ENCODE data around the gene CDH6. TPM values are rescaled to one million over a fixed set of nuclear protein-coding genes. Genes with fewer than 3 reads are reported as not detected.
A peak's percentile ranks its signal among the peaks of the same experiment; 100 is the strongest.

CDH6 gene
- total RNA-seq, 1 donor from 2014 or later: 90.1 TPM

DNA sequence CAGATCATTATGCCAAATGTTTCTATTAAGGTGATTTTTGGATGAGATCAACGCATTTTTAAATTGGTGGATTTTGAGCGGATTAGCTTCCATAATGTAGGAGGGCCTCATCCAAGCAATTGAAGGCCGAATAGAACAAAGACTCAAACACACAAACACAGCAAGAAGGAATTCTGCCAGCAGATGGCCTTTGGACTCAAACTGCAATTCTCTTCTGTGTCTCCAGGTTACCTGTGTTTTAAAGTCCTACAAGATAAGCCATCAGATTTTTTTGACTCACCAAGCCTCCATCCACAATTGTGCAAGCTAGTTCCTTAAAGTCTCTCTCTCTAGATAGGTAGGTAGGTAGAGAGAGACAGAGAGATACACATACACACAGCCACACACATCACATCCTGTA is 25.5 kb downstream of the CDH6 start:
- Mint-ChIP-seq H3K9me3 (ENCODE audit: unreplicated experiment) (peaks cover 1% of the 10 kb centered on the region), H3K27ac (ENCODE audit: unreplicated experiment) (no peak overlapping the region), H3K4me3 (ENCODE audit: unreplicated experiment) (no peak overlapping the region), H3K4me1 (ENCODE audit: low read depth, unreplicated experiment) (peaks cover 27% of the 10 kb centered on the region), H3K36me3 (ENCODE audit: low read depth, unreplicated experiment) (peaks cover 2% of the 10 kb centered on the region), H3K27me3 (ENCODE audit: low read depth, unreplicated experiment) (no peaks in the 10 kb centered on the region)
- no peak for DNase-seq (ENCODE audit: low read depth)
- Histone ChIP-seq H3K4me2 (ENCODE audit: low read length) (no peak overlapping the region), H3K4me1 (ENCODE audit: insufficient read depth, low read length) (no peaks in the 10 kb centered on the region), H3K27me3 (ENCODE audit: insufficient read depth, low read length) (no peaks in the 10 kb centered on the region), H3K9me3 (ENCODE audit: insufficient read depth, low read depth, low read length) (no peaks in the 10 kb centered on the region), H3K36me3 (ENCODE audit: insufficient read depth, low read length) (no peaks in the 10 kb centered on the region), H2AFZ (ENCODE audit: low read depth, low read length) (no peak overlapping the region), H3K27ac (ENCODE audit: low read depth, low read length) (no peak overlapping the region), H3K4me3 (ENCODE audit: insufficient read depth, low read depth, low read length) (no peak overlapping the region), H4K20me1 (ENCODE audit: insufficient read depth, low read length) (peaks cover 8% of the 10 kb centered on the region), H3K79me2 (ENCODE audit: insufficient read depth, low read length) (peaks cover 82% of the 10 kb centered on the region), H3K9ac (ENCODE audit: low read length) (no peak overlapping the region)
- FAIRE-seq: no peak
- TF ChIP-seq, protein P1, sequence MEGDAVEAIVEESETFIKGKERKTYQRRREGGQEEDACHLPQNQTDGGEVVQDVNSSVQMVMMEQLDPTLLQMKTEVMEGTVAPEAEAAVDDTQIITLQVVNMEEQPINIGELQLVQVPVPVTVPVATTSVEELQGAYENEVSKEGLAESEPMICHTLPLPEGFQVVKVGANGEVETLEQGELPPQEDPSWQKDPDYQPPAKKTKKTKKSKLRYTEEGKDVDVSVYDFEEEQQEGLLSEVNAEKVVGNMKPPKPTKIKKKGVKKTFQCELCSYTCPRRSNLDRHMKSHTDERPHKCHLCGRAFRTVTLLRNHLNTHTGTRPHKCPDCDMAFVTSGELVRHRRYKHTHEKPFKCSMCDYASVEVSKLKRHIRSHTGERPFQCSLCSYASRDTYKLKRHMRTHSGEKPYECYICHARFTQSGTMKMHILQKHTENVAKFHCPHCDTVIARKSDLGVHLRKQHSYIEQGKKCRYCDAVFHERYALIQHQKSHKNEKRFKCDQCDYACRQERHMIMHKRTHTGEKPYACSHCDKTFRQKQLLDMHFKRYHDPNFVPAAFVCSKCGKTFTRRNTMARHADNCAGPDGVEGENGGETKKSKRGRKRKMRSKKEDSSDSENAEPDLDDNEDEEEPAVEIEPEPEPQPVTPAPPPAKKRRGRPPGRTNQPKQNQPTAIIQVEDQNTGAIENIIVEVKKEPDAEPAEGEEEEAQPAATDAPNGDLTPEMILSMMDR (IDR thresholded peaks at IDR 0.05; ENCODE audit: insufficient read depth, low read depth, low read length): no peak
- TF ChIP-seq EZH2 (IDR thresholded peaks at IDR 0.05; ENCODE audit: insufficient read depth, low read length): no peak

DNA sequence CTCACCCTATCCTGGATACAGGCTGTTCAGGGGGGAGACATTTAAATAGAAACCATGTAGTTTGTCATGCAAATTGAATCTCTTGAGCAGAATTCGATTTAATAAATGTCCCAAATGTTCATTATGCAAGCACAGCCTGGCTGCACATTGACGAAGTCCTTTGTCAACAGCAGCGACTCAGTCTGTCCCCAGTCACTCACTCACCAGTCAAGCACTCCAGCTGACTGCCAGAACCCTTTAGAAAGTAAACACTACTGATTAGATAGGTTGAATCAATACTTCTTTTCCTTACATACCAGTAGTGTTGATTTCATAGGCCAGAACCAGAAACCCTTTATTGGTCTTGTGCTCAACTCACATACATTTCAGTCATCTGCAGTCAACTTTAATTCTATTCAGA is 27.5 kb downstream of the CDH6 start:
- FAIRE-seq (no peak), DNase-seq (ENCODE audit: low read depth) (no peak)
- Histone ChIP-seq H3K4me3 (ENCODE audit: insufficient read depth, low read depth, low read length) (no peak overlapping the region), H3K4me2 (ENCODE audit: low read length) (no peak overlapping the region), H3K27me3 (ENCODE audit: insufficient read depth, low read length) (no peaks in the 10 kb centered on the region), H3K36me3 (ENCODE audit: insufficient read depth, low read length) (peaks cover 3% of the 10 kb centered on the region), H3K79me2 (ENCODE audit: insufficient read depth, low read length) (peaks cover 65% of the 10 kb centered on the region), H3K27ac (ENCODE audit: low read depth, low read length) (no peak overlapping the region), H3K9me3 (ENCODE audit: insufficient read depth, low read depth, low read length) (peaks cover 6% of the 10 kb centered on the region), H4K20me1 (ENCODE audit: insufficient read depth, low read length) (peaks cover 3% of the 10 kb centered on the region), H3K9ac (ENCODE audit: low read length) (no peak overlapping the region), H3K4me1 (ENCODE audit: insufficient read depth, low read length) (peaks cover 6% of the 10 kb centered on the region), H2AFZ (ENCODE audit: low read depth, low read length) (no peak overlapping the region)
- peaks cover 13% of the 10 kb centered on the region for H3K9me3 Mint-ChIP-seq (ENCODE audit: unreplicated experiment)
- TF ChIP-seq EZH2 (IDR thresholded peaks at IDR 0.05; ENCODE audit: insufficient read depth, low read length): no peak
- TF ChIP-seq, protein P1 (IDR thresholded peaks at IDR 0.05; ENCODE audit: insufficient read depth, low read depth, low read length): no peak
- peaks cover 35% of the 10 kb centered on the region for H3K4me1 Mint-ChIP-seq (ENCODE audit: low read depth, unreplicated experiment)
- no peak overlapping the region for H3K4me3 Mint-ChIP-seq (ENCODE audit: unreplicated experiment)
- no peak overlapping the region for H3K27ac Mint-ChIP-seq (ENCODE audit: unreplicated experiment)
- no peaks in the 10 kb centered on the region for H3K27me3 Mint-ChIP-seq (ENCODE audit: low read depth, unreplicated experiment)
- peaks cover 16% of the 10 kb centered on the region for H3K36me3 Mint-ChIP-seq (ENCODE audit: low read depth, unreplicated experiment)

DNA sequence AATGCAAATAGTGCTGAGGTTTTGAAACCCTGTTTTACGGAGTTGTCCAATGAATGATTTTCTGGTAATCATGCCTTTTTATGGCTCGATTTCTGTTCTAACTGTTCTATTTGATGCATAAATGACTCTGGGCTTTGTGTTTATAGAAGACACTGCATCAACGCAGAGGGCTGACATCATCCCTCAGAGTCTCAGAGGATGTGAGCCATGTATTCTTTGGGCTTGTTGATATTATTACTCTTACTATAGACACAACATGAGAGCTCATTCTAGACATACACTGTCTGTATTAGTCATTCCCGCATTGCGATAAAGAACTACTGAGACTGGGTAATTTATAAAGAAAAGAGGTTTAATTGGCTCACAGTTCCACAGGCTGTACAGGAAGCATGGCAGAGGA is 31.6 kb downstream of the CDH6 start:
- Mint-ChIP-seq H3K27me3 (ENCODE audit: low read depth, unreplicated experiment) (no peaks in the 10 kb centered on the region), H3K4me3 (ENCODE audit: unreplicated experiment) (peak overlapping the region; percentile 11), H3K4me1 (ENCODE audit: low read depth, unreplicated experiment) (peaks cover 23% of the 10 kb centered on the region), H3K9me3 (ENCODE audit: unreplicated experiment) (peaks cover 15% of the 10 kb centered on the region), H3K27ac (ENCODE audit: unreplicated experiment) (peak overlapping the region; percentile 88), H3K36me3 (ENCODE audit: low read depth, unreplicated experiment) (peaks cover 33% of the 10 kb centered on the region)
- no peaks in the 10 kb centered on the region for H3K27me3 ChIP-seq (ENCODE audit: insufficient read depth, low read length)
- H3K4me3 ChIP-seq (ENCODE audit: insufficient read depth, low read depth, low read length): no peak overlapping the region
- DNase-seq (ENCODE audit: low read depth): peak; percentile 90
- H3K36me3 ChIP-seq (ENCODE audit: insufficient read depth, low read length): peaks cover 6% of the 10 kb centered on the region
- H4K20me1 ChIP-seq (ENCODE audit: insufficient read depth, low read length): no peaks in the 10 kb centered on the region
- TF ChIP-seq, protein P1 (IDR thresholded peaks at IDR 0.05; ENCODE audit: insufficient read depth, low read depth, low read length): no peak
- TF ChIP-seq EZH2 (IDR thresholded peaks at IDR 0.05; ENCODE audit: insufficient read depth, low read length): no peak
- H3K4me1 ChIP-seq (ENCODE audit: insufficient read depth, low read length): peaks cover 6% of the 10 kb centered on the region
- H3K27ac ChIP-seq (ENCODE audit: low read depth, low read length): peak overlapping the region; percentile 93
- FAIRE-seq: peak; percentile 82
- H3K79me2 ChIP-seq (ENCODE audit: insufficient read depth, low read length): peaks cover 64% of the 10 kb centered on the region
- H3K9me3 ChIP-seq (ENCODE audit: insufficient read depth, low read depth, low read length): peaks cover 7% of the 10 kb centered on the region
- H2AFZ ChIP-seq (ENCODE audit: low read depth, low read length): no peak overlapping the region
- peak overlapping the region; percentile 61 for H3K9ac ChIP-seq (ENCODE audit: low read length)
- H3K4me2 ChIP-seq (ENCODE audit: low read length): no peak overlapping the region
